Endothelial cell (in vitro differentiated cells): ENCODE results near the gene HNRNPF. TPM values are rescaled to one million over a fixed set of nuclear protein-coding genes. Genes with fewer than 3 reads are reported as not detected.
A peak's percentile ranks its signal among the peaks of the same experiment; 100 is the strongest.

Source experiments
- DNase-seq: peaks from one replicate; pipeline ENCODE4 v3.0.0; 2021; ENCODE audit warnings: low spot score
- H3K27ac Mint-ChIP-seq: one replicate; pipeline ENCODE4 v1.8.0; 2021; ENCODE audit warnings: mixed read lengths, inconsistent platforms; ENCODE audit not compliant: unreplicated experiment
- H3K27me3 Mint-ChIP-seq: one replicate; pipeline ENCODE4 v1.8.0; 2021; ENCODE audit warnings: mild to moderate bottlenecking, moderate library complexity, mixed read lengths, inconsistent platforms; ENCODE audit not compliant: unreplicated experiment
- H3K36me3 Mint-ChIP-seq: one replicate; pipeline ENCODE4 v1.8.0; 2021; ENCODE audit warnings: mild to moderate bottlenecking, low read depth, mixed read lengths, inconsistent platforms; ENCODE audit not compliant: unreplicated experiment
- H3K4me1 Mint-ChIP-seq: one replicate; pipeline ENCODE4 v1.8.0; 2021; ENCODE audit warnings: mild to moderate bottlenecking, mixed read lengths, inconsistent platforms; ENCODE audit not compliant: unreplicated experiment
- H3K4me3 Mint-ChIP-seq: one replicate; pipeline ENCODE4 v1.8.0; 2021; ENCODE audit warnings: mild to moderate bottlenecking, mixed read lengths, inconsistent platforms; ENCODE audit not compliant: unreplicated experiment
- H3K9me3 Mint-ChIP-seq: one replicate; pipeline ENCODE4 v1.8.0; 2021; ENCODE audit warnings: mixed read lengths, inconsistent platforms; ENCODE audit not compliant: unreplicated experiment
- CTCF ChIP-seq: fragments of 200-600 bp; sonication (generic); IDR thresholded peaks from one replicate; pipeline ENCODE4 v1.5.0; 2021; ENCODE audit warnings: antibody characterized with exemption; ENCODE audit not compliant: unreplicated experiment
- total RNA-seq: library from RNA; stranded (reverse); fragmentation: NEBNext Ultra II Directional; extraction: Animal tissue kit (Norgen Biotek cat#: 25700); gene quantifications from one replicate; pipeline ENCODE4 v1.2.1, GENCODE V29; 2021; ENCODE audit not compliant: unreplicated experiment

Gene HNRNPF
- total RNA-seq, 1 donor from 2014 or later: 194 TPM

GRCh38 chr10:43440463-43441134 lies 31.6 kb upstream of the HNRNPF start:
- Mint-ChIP-seq H3K27ac (no peak overlapping the region), H3K36me3 (peaks cover 9% of the 10 kb centered on the region), H3K4me1 (peaks cover 3% of the 10 kb centered on the region), H3K27me3 (peaks cover 5% of the 10 kb centered on the region), H3K9me3 (peaks cover 8% of the 10 kb centered on the region), H3K4me3 (no peak overlapping the region)
- no peak for DNase-seq
- TF ChIP-seq CTCF: no peak

- Mint-ChIP-seq H3K4me3 (peak overlapping the region; percentile 84), H3K27ac (peak overlapping the region; percentile 90), H3K4me1 (peaks cover 3% of the 10 kb centered on the region), H3K9me3 (no peaks in the 10 kb centered on the region), H3K27me3 (peaks cover 8% of the 10 kb centered on the region), H3K36me3 (no peaks in the 10 kb centered on the region)
- no peak for DNase-seq
- TF ChIP-seq CTCF: no peak
Measured at GRCh38 chr10:43437141-43437870, 28.3 kb upstream of the HNRNPF start.

- peak within 1 kb of the TSS; percentile 95 for H3K4me3 Mint-ChIP-seq
- no peaks in the 10 kb centered on the region for H3K9me3 Mint-ChIP-seq
- H3K27me3 Mint-ChIP-seq: peaks cover 8% of the 10 kb centered on the region
- DNase-seq: peak; percentile 92
- peaks cover 3% of the 10 kb centered on the region for H3K4me1 Mint-ChIP-seq
- H3K36me3 Mint-ChIP-seq: no peaks in the 10 kb centered on the region
- peak within 1 kb of the TSS; percentile 96 for H3K27ac Mint-ChIP-seq
- no peak for TF ChIP-seq CTCF
Measured at GRCh38 chr10:43436291-43437140, 27.5 kb upstream of the HNRNPF start, which contains the start of gene ZNF487. Gene ZNF487, plus strand, starts transcription at chr10:43437111. Its CDS starts 38,703 bp downstream, at chr10:43475814.

GRCh38 chr10:43430926-43431663 lies 22.1 kb upstream of the HNRNPF start:
- no peaks in the 10 kb centered on the region for H3K36me3 Mint-ChIP-seq
- H3K4me3 Mint-ChIP-seq: no peak overlapping the region
- peaks cover 3% of the 10 kb centered on the region for H3K27me3 Mint-ChIP-seq
- H3K4me1 Mint-ChIP-seq: no peaks in the 10 kb centered on the region
- TF ChIP-seq CTCF: no peak
- no peak for DNase-seq
- no peak overlapping the region for H3K27ac Mint-ChIP-seq
- no peaks in the 10 kb centered on the region for H3K9me3 Mint-ChIP-seq
